HK-2 (cell line): ENCODE measurements around the gene POU2AF1.

ENCODE experiments used
- DNase-seq: peaks from one replicate; pipeline ENCODE4 v3.0.0-alpha.2; 2018; ENCODE audit not compliant: unreplicated experiment

The POU2AF1 gene

GRCh38 chr11:111319296-111319695 is 59.8 kb downstream of the POU2AF1 start:
- no peak for DNase-seq

- DNase-seq = no peak
These were observed 67.0 kb downstream of the POU2AF1 start for GRCh38 chr11:111312076-111312475.

DNA sequence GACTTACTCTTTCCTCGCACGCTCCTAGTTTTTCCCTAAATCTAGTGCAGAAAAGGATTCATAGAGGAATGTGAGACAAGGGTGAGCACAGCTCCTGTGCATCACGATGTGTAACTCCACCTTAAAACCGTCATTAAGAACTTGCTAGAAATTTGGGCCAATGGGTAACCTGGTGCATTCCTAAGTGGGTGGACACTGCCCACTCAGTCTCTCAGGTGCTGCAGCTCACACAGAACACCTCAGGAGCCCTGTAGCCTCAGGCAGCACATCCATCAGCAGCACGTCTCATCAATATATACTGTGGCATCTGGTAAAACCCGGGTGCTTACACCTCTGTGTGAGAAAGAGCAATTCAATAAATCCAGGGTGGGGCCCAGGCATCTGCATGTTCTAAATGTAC is 68.4 kb downstream of the POU2AF1 start:
- no peak for DNase-seq

- DNase-seq = no peak
These were observed 69.0 kb downstream of the POU2AF1 start for GRCh38 chr11:111310088-111310487.

DNA sequence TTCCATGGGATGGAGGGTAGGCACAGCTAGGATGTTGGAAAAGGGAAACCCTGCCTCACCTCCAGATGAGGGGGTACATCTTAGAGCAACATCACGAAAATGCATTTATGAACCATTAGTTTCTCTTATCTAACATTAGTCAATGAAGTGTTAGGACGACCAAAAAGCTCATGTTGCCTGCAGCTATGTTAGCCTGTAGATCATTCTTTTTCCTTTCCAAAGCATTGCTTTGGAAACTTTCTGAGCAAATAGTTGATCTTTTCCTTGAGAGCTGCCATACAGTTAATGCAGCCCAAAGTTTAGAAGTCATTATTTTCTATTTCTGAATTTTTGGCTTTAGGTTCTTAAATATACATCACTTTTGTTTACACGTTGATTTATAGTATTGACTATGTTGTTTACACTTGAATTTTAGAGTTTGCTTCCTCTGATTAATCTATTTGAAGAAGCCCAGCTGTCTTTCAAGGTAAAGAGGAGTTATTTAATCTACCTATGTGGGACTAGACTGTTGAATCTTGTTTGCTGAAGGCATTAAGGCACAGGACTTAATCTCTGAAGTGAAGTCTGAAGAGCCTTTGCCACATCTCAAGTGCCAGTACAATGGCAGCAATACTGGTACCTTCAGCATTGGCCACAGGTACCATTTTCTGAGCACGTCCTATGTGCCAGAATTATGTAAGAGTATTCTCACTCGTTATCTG is 69.7 kb downstream of the POU2AF1 start:
- no peak for DNase-seq

GRCh38 chr11:111308140-111308539 is 70.9 kb downstream of the POU2AF1 start:
- DNase-seq = no peak

GRCh38 chr11:111307472-111308108 is 71.5 kb downstream of the POU2AF1 start:
- DNase-seq = no peak

DNA sequence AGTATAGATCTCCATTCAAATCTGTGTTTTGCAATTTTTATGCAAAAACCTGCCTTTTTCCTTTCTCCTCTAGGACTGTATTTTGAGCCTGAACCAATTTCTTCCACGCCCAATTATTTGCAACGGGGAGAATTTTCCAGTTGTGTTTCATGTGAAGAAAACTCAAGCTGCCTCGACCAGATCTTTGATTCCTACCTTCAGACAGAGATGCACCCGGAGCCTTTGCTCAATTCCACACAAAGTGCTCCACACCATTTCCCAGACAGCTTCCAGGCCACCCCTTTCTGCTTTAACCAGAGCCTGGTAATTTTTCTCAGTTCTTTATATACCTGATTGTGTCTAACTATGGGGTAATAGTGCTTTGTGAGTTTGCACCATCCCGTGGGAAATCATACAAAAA is 72.8 kb downstream of the POU2AF1 start:
- no peak for DNase-seq

DNA sequence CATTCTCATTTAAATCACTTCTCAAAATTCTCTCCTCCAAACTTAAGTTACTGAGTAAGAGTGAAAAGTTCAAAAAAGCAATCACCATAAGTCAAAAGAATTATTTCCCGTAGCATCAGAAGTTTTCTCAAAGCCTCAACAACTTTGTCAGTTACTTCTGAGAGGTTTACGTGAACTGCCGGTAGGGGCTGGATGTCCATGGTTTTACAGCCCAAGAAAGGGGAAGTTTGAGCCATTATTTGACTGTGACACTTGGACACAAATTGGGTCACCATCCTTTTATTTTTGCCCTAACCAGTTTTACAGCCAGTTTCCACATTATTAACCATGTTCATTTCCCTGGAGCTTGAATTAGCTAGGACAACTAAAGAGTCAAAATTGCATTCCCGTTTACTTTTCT is 73.2 kb downstream of the POU2AF1 start:
- DNase-seq = no peak

- no peak for DNase-seq
These were observed 73.8 kb downstream of the POU2AF1 start for GRCh38 chr11:111305162-111305802.

DNA sequence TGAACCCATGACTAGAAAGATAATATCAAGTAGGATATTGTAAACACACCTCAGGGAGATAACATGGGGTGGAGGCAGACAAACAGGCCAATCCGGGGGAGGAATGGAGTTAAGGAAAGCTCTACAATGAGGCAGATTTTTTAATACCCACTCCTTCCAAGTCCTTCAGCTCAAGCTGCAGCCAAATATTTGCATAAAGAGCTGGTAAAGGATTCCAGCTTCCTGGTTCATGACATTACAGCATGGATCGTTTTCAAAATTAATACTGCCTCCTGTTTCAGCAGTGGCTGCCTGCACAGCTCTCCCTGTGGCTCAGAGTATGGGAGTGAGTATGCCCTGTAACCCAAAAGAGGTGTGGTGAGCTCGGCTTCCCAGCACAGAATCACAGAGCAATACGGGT is 75.6 kb downstream of the POU2AF1 start:
- DNase-seq = no peak

DNA sequence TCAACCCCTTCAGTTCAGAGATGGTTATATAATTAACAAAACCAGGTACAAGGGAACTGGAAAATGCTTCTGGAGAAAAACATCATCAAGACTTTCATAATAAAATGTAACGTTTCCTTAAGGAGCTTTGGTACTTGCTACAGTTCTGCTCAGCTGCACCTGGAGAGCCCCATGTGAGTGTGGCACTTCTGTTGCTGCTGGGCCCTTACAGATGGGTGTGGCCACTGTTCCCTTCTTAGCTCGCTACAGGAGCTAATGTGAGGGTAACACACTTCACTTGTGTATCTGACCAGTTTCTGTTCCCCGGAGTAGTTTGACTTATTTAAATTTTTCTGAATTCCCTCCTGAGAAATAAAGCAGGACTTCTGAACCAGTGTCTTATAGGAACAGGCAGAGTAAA is 76.8 kb downstream of the POU2AF1 start:
- DNase-seq = no peak
